DND-41 (cell line): ENCODE results near the gene RFC5.

Source experiments
- ATAC-seq: fragments of 200-7000 bp; cut with Tn5 transposase; 3 replicates; pipeline ENCODE4 v1.9.1; 2021; ENCODE audit warnings: low read depth; ENCODE audit not compliant: insufficient read depth
- DNase-seq: peaks from one replicate; pipeline ENCODE4 v3.0.0-alpha.2; 2020
- H2AFZ ChIP-seq: 2 replicates; pipeline ENCODE4 v1.6.0; 2012; ENCODE audit warnings: low read depth, low read length
- H3K27ac ChIP-seq: 2 replicates; pipeline ENCODE4 v1.5.1; 2012; ENCODE audit warnings: low read length, inconsistent platforms
- H3K27me3 ChIP-seq: fragments of 200-600 bp; sonication (generic); 2 replicates; pipeline ENCODE4 v1.6.0; 2012; ENCODE audit warnings: low read length, mild to moderate bottlenecking, inconsistent platforms; ENCODE audit not compliant: insufficient read depth, poor library complexity
- H3K36me3 ChIP-seq: 2 replicates; pipeline ENCODE4 v1.5.1; 2012; ENCODE audit warnings: low read length, inconsistent platforms; ENCODE audit not compliant: insufficient read depth
- H3K4me1 ChIP-seq: 2 replicates; pipeline ENCODE4 v1.5.1; 2012; ENCODE audit warnings: mild to moderate bottlenecking, low read length; ENCODE audit not compliant: insufficient read depth
- H3K4me2 ChIP-seq: 2 replicates; pipeline ENCODE4 v1.6.0; 2012; ENCODE audit warnings: mild to moderate bottlenecking, moderate library complexity, low read length, inconsistent platforms; ENCODE audit not compliant: insufficient read depth
- H3K4me3 ChIP-seq, 2 experiments: fragments of 200-600 bp in 1 of 2; shearing (Covaris generic) in 1 of 2; 2 replicates each; pipeline ENCODE4 v1.5.1; 2012 to 2016; ENCODE audit warnings: inconsistent platforms in 2 of 2, low read length in 2 of 2, mild to moderate bottlenecking in 2 of 2, low read depth in 1 of 2, moderate library complexity in 1 of 2
- H3K79me2 ChIP-seq: 2 replicates; pipeline ENCODE4 v1.6.0; 2012; ENCODE audit warnings: low read length, inconsistent platforms; ENCODE audit not compliant: insufficient read depth
- H3K9ac ChIP-seq: 2 replicates; pipeline ENCODE4 v1.6.0; 2012; ENCODE audit warnings: low read depth, mild to moderate bottlenecking, inconsistent platforms, low read length, moderate library complexity
- H3K9me3 ChIP-seq: 2 replicates; pipeline ENCODE4 v1.5.1; 2012; ENCODE audit warnings: low read length, moderate library complexity, mild to moderate bottlenecking, inconsistent platforms; ENCODE audit not compliant: insufficient read depth, severe bottlenecking
- H4K20me1 ChIP-seq: 2 replicates; pipeline ENCODE4 v1.6.0; 2012; ENCODE audit warnings: low read length; ENCODE audit not compliant: insufficient read depth
- EZH2 ChIP-seq: IDR thresholded peaks from 3 replicates; pipeline ENCODE4 v1.6.1; 2012; ENCODE audit warnings: borderline replicate concordance, low read depth, mild to moderate bottlenecking, moderate library complexity, low read length, inconsistent platforms; ENCODE audit not compliant: severe bottlenecking
- TF ChIP-seq, protein P1 (sequence below): IDR thresholded peaks from 2 replicates; pipeline ENCODE4 v1.5.1; 2012; ENCODE audit warnings: borderline replicate concordance, low read length, moderate library complexity, mild to moderate bottlenecking; ENCODE audit not compliant: poor library complexity, severe bottlenecking; ENCODE audit errors: extremely low read depth

The RFC5 gene

GRCh38 chr12:118011377-118011776 is 5.1 kb upstream of the RFC5 start:
- no peak overlapping the region for H2AFZ ChIP-seq
- no peaks in the 10 kb centered on the region for H3K9me3 ChIP-seq
- TF ChIP-seq, protein P1, sequence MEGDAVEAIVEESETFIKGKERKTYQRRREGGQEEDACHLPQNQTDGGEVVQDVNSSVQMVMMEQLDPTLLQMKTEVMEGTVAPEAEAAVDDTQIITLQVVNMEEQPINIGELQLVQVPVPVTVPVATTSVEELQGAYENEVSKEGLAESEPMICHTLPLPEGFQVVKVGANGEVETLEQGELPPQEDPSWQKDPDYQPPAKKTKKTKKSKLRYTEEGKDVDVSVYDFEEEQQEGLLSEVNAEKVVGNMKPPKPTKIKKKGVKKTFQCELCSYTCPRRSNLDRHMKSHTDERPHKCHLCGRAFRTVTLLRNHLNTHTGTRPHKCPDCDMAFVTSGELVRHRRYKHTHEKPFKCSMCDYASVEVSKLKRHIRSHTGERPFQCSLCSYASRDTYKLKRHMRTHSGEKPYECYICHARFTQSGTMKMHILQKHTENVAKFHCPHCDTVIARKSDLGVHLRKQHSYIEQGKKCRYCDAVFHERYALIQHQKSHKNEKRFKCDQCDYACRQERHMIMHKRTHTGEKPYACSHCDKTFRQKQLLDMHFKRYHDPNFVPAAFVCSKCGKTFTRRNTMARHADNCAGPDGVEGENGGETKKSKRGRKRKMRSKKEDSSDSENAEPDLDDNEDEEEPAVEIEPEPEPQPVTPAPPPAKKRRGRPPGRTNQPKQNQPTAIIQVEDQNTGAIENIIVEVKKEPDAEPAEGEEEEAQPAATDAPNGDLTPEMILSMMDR, result no peak
- TF ChIP-seq EZH2, result no peak
- no peaks in the 10 kb centered on the region for H3K36me3 ChIP-seq
- no peaks in the 10 kb centered on the region for H4K20me1 ChIP-seq
- H3K4me2 ChIP-seq, result no peak overlapping the region
- H3K27ac ChIP-seq, result no peak overlapping the region
- H3K9ac ChIP-seq, result no peak overlapping the region
- peaks cover 5% of the 10 kb centered on the region for H3K4me1 ChIP-seq
- ATAC-seq (no peak), DNase-seq (no peak)
- no peaks in the 10 kb centered on the region for H3K79me2 ChIP-seq
- no peaks in the 10 kb centered on the region for H3K27me3 ChIP-seq
- no peak overlapping the region for H3K4me3 ChIP-seq

GRCh38 chr12:118011961-118012360 is 4.5 kb upstream of the RFC5 start:
- DNase-seq (no peak), ATAC-seq (no peak)
- Histone ChIP-seq H3K79me2 (peaks cover 5% of the 10 kb centered on the region), H3K27me3 (no peaks in the 10 kb centered on the region), H3K4me1 (peaks cover 5% of the 10 kb centered on the region), H3K4me2 (no peak overlapping the region), H2AFZ (no peak overlapping the region), H3K36me3 (no peaks in the 10 kb centered on the region; the same call in 1 of the 2 replicates), H3K9me3 (no peaks in the 10 kb centered on the region), H3K4me3 (no peak overlapping the region), H3K9ac (no peak overlapping the region), H3K27ac (no peak overlapping the region), H4K20me1 (no peaks in the 10 kb centered on the region)
- TF ChIP-seq, protein P1, result no peak

- Histone ChIP-seq H3K9ac (no peak overlapping the region), H3K27me3 (no peaks in the 10 kb centered on the region), H3K27ac (no peak overlapping the region), H3K4me1 (peaks cover 18% of the 10 kb centered on the region), H2AFZ (no peak overlapping the region), H3K4me2 (no peak overlapping the region), H3K36me3 (peaks cover 6% of the 10 kb centered on the region), H3K79me2 (peaks cover 18% of the 10 kb centered on the region), H3K9me3 (no peaks in the 10 kb centered on the region), H3K4me3 (no peak overlapping the region), H4K20me1 (peaks cover 7% of the 10 kb centered on the region; the same call in 1 of the 2 replicates)
- ATAC-seq (no peak), DNase-seq (no peak)
- TF ChIP-seq EZH2, result no peak
- TF ChIP-seq, protein P1, result no peak
Measured at GRCh38 chr12:118013283-118013682, 3.2 kb upstream of the RFC5 start.

GRCh38 chr12:118015306-118015705 is 1.2 kb upstream of the RFC5 start:
- Histone ChIP-seq H3K9ac (no peak overlapping the region), H3K79me2 (peaks cover 38% of the 10 kb centered on the region), H3K4me1 (peaks cover 32% of the 10 kb centered on the region), H2AFZ (no peak overlapping the region), H3K4me2 (no peak overlapping the region), H3K27ac (no peak overlapping the region), H3K9me3 (no peaks in the 10 kb centered on the region), H3K4me3 (no peak overlapping the region), H3K27me3 (no peaks in the 10 kb centered on the region), H4K20me1 (peaks cover 22% of the 10 kb centered on the region; the same call in 1 of the 2 replicates), H3K36me3 (peaks cover 27% of the 10 kb centered on the region)
- DNase-seq, result no peak
- no peak for ATAC-seq
- TF ChIP-seq, protein P1, result no peak
- TF ChIP-seq EZH2, result no peak
